ENCODE measurements around the gene CARM1.
"Not testable (repeated sequence)": the region's sequence is repeated elsewhere in the genome, so short reads cannot be mapped to it uniquely, and the experiment has no call there.

CARM1 gene

GRCh38 chr19:10846500-10847202 is 24.7 kb upstream of the CARM1 start:
- DNase-seq, result no peak

DNA sequence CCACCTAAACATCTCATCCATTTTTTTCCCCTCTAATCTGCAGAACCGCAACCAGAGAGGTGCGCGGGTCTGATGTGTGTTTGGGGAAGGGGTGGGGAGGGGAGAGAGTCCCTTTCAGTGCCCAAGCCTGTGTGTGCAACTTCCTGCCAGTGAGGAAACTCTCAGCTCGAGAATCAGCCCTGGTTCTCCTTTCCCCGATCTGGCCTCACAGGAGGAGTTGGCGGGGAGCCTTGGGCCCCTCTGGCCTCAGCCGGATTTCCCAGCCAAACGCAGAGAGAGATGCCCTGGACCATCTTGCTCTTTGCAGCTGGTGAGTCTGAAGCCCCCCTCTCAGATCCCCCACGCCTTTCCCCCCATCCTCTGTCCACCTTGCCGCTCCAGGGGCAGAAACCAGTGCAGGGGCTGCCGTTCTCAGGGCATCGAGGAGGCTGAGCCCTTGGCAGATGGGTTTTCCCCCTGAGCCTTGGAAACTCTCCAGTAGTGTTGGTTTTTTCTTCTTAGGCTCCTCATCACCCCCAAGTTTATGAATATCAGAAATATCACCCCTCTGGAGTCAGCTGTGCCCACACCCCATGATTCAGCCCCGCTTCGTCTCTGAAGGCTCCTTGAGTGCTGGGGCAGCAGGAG is 23.0 kb upstream of the CARM1 start, which contains the start of gene C19orf38:
C19orf38 (plus strand) TSS at position 186 of the 627 bp plus-strand sequence; CDS start at position 280, 94 bp downstream.
- DNase-seq, result no peak

DNA sequence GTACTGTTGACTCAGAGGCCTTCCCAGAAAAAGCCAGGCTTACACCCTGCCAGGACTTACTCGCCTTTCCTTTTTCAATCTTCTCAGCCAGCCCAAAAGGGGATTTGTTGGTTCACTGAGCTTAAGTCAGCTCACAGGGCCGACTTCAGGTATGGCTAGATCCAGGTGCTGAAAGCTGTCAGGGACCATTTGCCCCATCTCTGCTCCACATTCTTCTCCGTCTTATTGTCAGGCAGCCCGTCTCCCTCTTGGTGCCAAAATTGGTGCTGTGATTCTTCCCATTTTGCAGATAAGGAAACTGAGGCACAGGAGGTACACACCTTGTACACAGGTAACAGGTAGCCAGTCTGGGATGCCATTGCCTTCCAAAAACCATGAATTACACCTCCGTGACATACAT is 20.7 kb upstream of the CARM1 start:
- no peak for DNase-seq

DNA sequence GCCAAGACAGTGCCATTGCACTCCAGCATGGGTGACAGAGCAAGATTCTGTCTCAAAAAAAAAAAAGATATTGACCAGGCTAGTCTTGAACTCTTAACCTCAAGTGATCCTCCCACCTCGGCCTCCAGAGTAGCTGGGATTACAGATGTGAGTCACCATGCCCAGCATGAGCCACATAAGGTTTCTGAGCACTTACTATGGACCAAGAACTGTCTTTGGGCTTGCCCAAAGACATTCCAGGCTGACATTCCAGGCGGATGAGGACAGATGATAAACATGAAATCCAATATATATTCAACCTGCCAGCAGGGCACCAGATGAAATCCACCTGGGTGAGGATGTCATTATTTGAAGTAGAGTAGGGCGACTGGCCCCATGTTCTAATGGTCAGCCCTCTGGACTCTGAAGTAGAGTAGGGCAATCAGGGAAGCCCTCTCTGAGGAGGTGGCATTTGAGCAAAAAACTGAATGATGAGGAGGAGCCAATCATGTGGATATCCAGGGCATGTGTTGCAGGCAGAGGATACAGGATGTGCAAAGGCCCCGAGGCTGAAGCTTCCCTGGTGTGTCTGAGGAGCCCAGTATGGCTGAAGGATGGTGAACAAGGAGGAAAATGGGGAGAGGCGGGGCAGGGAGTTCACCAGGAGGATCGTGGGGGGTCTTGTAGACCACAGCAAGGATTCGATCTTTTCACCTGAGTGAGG is 19.1 kb upstream of the CARM1 start:
- DNase-seq, result no peak

DNA sequence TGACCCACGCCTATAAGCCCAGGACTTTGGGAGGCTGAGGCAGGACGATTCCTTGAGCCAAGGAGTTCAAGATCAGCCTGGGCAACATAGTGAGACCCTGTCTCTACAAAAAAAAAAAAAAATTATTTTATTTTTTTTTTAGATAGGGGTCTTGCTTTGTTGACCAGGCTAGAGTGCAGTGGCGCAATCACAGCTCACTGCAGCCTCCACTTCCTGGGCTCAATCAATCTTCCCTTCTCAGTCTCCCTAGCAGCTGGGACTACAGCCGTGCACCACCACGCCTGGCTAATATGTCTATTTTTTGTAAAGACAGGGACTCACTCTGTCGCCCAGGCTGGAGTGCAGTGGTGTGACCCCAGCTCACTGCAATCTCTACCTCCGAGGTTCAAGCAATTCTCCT is 18.4 kb upstream of the CARM1 start:
- DNase-seq, result no peak

- no peak for DNase-seq
These were observed 16.8 kb upstream of the CARM1 start for GRCh38 chr19:10854350-10855089.

- no peak for DNase-seq
These were observed 15.4 kb upstream of the CARM1 start for GRCh38 chr19:10855879-10856522.

GRCh38 chr19:10856899-10857298 is 14.5 kb upstream of the CARM1 start:
- not testable (repeated sequence) for DNase-seq

GRCh38 chr19:10858204-10858828 is 13.0 kb upstream of the CARM1 start:
- DNase-seq, result no peak

DNA sequence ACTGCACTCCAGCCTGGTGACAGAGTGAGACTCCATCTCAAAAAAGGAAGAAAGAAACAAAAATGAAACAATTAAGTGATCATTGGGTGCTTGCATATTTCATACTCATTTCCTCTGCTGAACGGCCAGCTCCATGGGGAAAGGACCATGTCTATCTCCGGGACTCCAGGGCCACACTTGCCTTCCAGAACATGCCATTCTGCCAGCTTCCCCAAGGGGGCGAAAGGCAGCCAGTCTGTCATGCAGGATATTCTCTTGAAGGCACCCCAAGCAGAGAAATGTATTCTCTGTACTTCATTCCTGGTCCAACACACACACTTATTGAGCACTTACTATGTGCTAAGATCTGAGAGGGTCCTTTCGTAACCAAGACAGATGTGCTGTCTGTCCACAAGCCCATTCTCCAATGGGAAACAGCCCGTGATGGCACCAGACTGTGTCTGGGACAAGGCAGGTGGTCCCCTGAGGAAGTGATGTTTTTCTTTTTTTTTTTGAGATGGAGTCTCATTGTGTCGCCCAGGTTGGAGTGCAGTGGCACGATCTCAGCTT is 10.2 kb upstream of the CARM1 start:
- DNase-seq, result no peak

- no peak for DNase-seq
These were observed 8.7 kb upstream of the CARM1 start for GRCh38 chr19:10862561-10863106.

GRCh38 chr19:10863107-10863717 is 8.1 kb upstream of the CARM1 start:
- no peak for DNase-seq

DNA sequence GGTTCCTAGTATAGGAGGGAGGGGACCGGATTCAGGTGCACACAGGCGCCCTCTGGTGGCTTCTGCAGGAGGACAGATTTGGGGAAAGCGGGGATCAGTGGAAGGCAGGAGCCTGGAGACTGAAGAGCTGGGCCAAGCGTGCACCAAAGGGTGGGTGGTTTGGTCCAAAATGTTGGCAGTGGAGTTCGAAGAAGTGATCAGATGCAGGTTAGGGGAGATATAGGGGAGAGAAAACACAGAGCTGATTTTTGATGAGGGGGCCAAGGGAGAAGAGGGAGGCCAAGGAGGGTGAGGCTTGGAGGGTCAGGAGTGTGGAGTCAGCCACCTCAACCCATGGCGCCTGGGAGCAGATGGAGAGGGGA is 6.8 kb upstream of the CARM1 start:
- peak; percentile 70 for DNase-seq

DNA sequence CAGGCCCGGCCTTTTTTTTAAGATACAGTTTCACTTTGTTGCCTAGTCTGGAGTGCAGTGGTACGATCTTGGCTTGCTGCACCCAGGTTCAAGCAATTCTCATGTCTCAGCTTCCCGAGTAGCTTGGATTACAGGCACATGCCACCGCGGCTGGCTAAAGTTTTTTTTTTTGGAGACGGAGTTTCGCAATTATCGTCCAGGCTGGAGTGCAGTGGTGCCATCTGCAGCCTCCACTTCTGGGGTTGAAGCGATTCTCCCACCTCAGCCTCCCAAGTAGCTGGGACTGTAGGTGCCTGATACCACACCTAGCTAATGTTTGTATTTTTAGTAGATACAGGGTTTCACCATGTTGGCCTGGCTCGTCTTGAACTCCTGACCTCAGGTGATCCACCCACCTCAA is 4.9 kb upstream of the CARM1 start:
- DNase-seq, result no peak

DNA sequence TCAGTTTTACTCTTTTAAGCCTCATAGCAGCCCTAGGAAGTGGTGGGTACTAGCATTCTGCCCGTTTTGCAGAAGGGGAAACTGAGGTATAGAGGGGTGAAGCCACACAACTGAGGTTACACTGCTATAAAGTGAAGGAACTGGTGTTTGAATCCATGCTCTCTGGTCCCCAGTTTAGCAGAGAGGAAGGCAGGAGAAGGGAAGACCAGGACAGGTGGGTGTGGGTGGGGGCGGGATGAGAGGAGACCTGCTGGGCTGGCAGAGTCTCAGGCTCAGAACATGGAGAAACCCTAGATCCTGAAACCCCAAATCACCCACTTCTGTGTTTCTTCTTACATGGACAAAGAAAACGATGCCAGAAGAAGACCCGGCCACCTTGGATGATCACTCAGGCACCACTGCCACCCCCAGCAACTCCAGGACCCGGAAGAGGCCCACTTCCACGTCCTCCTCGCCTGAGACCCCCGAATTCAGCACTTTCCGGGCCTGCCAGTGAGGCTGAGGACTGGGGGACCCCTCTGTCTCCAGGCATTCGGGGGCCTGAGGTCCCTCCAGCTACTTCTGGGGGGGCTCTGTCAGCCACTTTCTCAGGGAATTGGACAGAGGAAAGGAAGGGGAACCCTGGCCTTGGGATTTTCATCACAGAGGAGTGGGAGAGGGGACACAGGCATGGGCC is 2.3 kb upstream of the CARM1 start:
- DNase-seq, result no peak

- not testable (repeated sequence) for DNase-seq
These were observed 1.5 kb upstream of the CARM1 start for GRCh38 chr19:10869872-10870311.

- peak; percentile 86 for DNase-seq
These were observed 825 bp upstream of the CARM1 start for GRCh38 chr19:10870501-10870954.

DNA sequence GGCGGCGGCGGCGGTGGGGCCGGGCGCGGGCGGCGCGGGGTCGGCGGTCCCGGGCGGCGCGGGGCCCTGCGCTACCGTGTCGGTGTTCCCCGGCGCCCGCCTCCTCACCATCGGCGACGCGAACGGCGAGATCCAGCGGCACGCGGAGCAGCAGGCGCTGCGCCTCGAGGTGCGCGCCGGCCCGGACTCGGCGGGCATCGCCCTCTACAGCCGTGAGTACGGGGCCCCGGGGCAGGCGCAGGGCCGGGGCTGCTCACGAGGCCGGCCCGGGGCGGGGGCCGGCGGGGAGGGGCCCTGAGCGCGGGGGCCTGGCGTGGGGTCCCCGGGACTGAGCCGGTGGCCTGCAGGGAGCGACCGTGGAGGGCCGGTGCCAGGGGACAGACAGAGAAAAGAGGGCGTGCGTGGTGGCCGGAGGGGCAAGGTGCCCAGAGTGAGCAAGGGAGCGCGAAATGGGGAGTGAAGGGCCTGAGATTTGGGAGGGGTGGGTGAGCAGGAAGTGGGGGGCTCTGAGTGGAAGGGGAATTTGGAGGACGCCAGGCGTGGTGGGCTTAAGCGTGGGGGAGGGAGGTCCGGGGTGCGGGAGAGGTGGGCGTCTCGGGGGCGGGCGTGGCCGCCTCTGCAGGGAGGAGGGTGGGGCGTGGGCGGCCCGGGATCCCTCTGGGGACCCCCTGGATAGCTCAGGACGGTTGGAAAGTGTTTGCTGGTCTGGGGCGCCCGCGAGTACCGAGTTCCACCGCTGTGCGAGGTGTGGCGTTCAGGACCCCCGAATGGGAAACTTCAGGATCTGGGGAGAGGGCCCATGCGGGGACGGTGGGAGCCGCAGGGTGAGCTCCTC is 575 bp downstream of the CARM1 start:
- peak; percentile 56 for DNase-seq

GRCh38 chr19:10872546-10873107 is 1.3 kb downstream of the CARM1 start:
- DNase-seq, result no peak
